ENCODE measurements around the gene AKAP12. TPM values are rescaled to one million over a fixed set of nuclear protein-coding genes. Genes with fewer than 3 reads are reported as not detected.

The AKAP12 gene
- total and polyA plus RNA-seq, 12 donors = 10.8 to 46.1 (median 26.1) TPM

- DNase-seq = no peak
- Histone ChIP-seq H3K27ac (no peak overlapping the region), H3K4me1 (replicated peaks in 1 of 2) (peaks cover 5 to 40% of the 10 kb centered on the region in 2 donors), H3K36me3 (replicated peaks in 1 of 2) (no peaks in the 10 kb centered on the region), H3K9me3 (replicated peaks in 1 of 3) (no peaks in the 10 kb centered on the region), H3K27me3 (no peaks in the 10 kb centered on the region), H3K4me3 (no peak overlapping the region)
- WGBS, 4 donors = 81 to 97% (median 92%) methylated on average over 5 of the region's 5 CpGs
- intact Hi-C loops (cut with DNase I) = no loop called here
- TF ChIP-seq CTCF (IDR thresholded peaks at IDR 0.05) (no peak), POLR2A (IDR thresholded peaks at IDR 0.05) (no peak)
Observed at GRCh38 chr6:151384151-151384550, 144.4 kb downstream of the AKAP12 start.

- 16 to 23% (median 18%) methylated on average over 1 of the region's 1 CpG for WGBS, 4 donors
- Histone ChIP-seq H3K4me1 (replicated peaks in 1 of 2) (peaks cover 6 to 36% of the 10 kb centered on the region in 2 donors), H3K4me3 (no peak overlapping the region), H3K27me3 (no peaks in the 10 kb centered on the region), H3K9me3 (replicated peaks in 1 of 3) (no peaks in the 10 kb centered on the region), H3K36me3 (replicated peaks in 1 of 2) (no peaks in the 10 kb centered on the region), H3K27ac (no peak overlapping the region)
- TF ChIP-seq POLR2A (IDR thresholded peaks at IDR 0.05) = no peak
- TF ChIP-seq CTCF (IDR thresholded peaks at IDR 0.05) = no peak
- no peak for DNase-seq
- intact Hi-C loops (cut with DNase I) = no loop called here
Observed at GRCh38 chr6:151385177-151385576, 145.4 kb downstream of the AKAP12 start.

GRCh38 chr6:151387175-151387970, 147.6 kb downstream of the AKAP12 start:
- intact Hi-C loops (cut with DNase I) = no loop called here
- H3K36me3 ChIP-seq (replicated peaks in 1 of 2) = no peaks in the 10 kb centered on the region
- no peaks in the 10 kb centered on the region for H3K27me3 ChIP-seq
- H3K27ac ChIP-seq = no peak overlapping the region
- H3K4me3 ChIP-seq = no peak overlapping the region
- 91 to 96% (median 93%) methylated on average over 11 of the region's 11 CpGs for WGBS, 4 donors
- peaks cover 10 to 28% of the 10 kb centered on the region in 2 donors for H3K4me1 ChIP-seq (replicated peaks in 1 of 2)
- TF ChIP-seq CTCF (IDR thresholded peaks at IDR 0.05) (no peak), POLR2A (IDR thresholded peaks at IDR 0.05) (no peak)
- no peak for DNase-seq
- H3K9me3 ChIP-seq (replicated peaks in 1 of 3) = no peaks in the 10 kb centered on the region

GRCh38 chr6:151388236-151388635, 148.5 kb downstream of the AKAP12 start:
- intact Hi-C loops (cut with DNase I) = no loop called here
- peaks cover 18 to 36% of the 10 kb centered on the region in 2 donors for H3K4me1 ChIP-seq (replicated peaks in 1 of 2)
- WGBS, 4 donors = 74 to 88% (median 88%) methylated on average over 2 of the region's 2 CpGs

More at GRCh38 chr6:151388236-151388635, 148.5 kb downstream of the AKAP12 start:
- Histone ChIP-seq H3K36me3 (replicated peaks in 1 of 2) (no peaks in the 10 kb centered on the region), H3K9me3 (replicated peaks in 1 of 3) (no peaks in the 10 kb centered on the region), H3K27me3 (no peaks in the 10 kb centered on the region), H3K27ac (peak overlapping the region in 1 of 5 donors; percentile 97), H3K4me3 (no peak overlapping the region)
- DNase-seq = no peak
- no peak for TF ChIP-seq POLR2A (IDR thresholded peaks at IDR 0.05)
- no peak for TF ChIP-seq CTCF (IDR thresholded peaks at IDR 0.05)
